HepG2 (cell line): ENCODE measurements around the gene LDB3. TPM values are rescaled to one million over a fixed set of nuclear protein-coding genes. Genes with fewer than 3 reads are reported as not detected.

Experiments used
- FIP1L1 ChIP-seq: fragments of 200-400 bp; formaldehyde crosslinking; IDR thresholded peaks from 2 replicates; pipeline ENCODE4 v1.6.1; 2018; ENCODE audit warnings: low read depth, mild to moderate bottlenecking, low read length, moderate library complexity, borderline replicate concordance; ENCODE audit not compliant: insufficient read depth
- MLLT10 ChIP-seq: sonication (generic); formaldehyde crosslinking; IDR thresholded peaks from 2 replicates; pipeline ENCODE4 v1.4.0; 2020; ENCODE audit warnings: missing genetic modification reagents
- ZNF335 ChIP-seq: sonication (generic); formaldehyde crosslinking; IDR thresholded peaks from 2 replicates; pipeline ENCODE4 v1.4.0; 2020; ENCODE audit warnings: missing genetic modification reagents
- ZNF670 ChIP-seq: sonication (generic); formaldehyde crosslinking; IDR thresholded peaks from 2 replicates; pipeline ENCODE4 v1.8.0; 2022; ENCODE audit warnings: mild to moderate bottlenecking, missing genetic modification reagents, borderline replicate concordance
- polyA plus RNA-seq, 8 experiments: library from polyadenylated mRNA; depleted of rRNA in 3 of 8; stranded (reverse) in 7 of 8; unstranded in 1 of 8; fragments of >200 nt; fragmentation: Illumina TruSeq in 4 of 8; extraction: Trizol in 4 of 8; gene quantifications; 2 replicates each; pipeline versions ENCODE4 v1.2.1 to v1.2.3, GENCODE V29; 2011 to 2016; ENCODE audit warnings: low read depth in 4 of 8, missing spikeins in 1 of 8, mixed read lengths in 1 of 8; ENCODE audit not compliant: insufficient read depth in 1 of 8
- total RNA-seq, 5 experiments: library from RNA; depleted of rRNA; stranded (reverse); fragments of >200 nt; fragmentation: Illumina TruSeq; extraction: Trizol; gene quantifications; 2 replicates each; pipeline ENCODE4 v1.2.3, GENCODE V29; 2016; ENCODE audit warnings: low read depth in 1 of 5
- TF ChIP-seq, protein P1 (sequence below): sonication (generic); formaldehyde crosslinking; IDR thresholded peaks from 2 replicates; pipeline ENCODE4 v1.4.0; 2020; ENCODE audit warnings: missing genetic modification reagents
- TF ChIP-seq, protein P2 (sequence below): sonication (generic); formaldehyde crosslinking; IDR thresholded peaks from 2 replicates; pipeline ENCODE4 v1.5.0; 2020; ENCODE audit warnings: mild to moderate bottlenecking, missing genetic modification reagents
- TF ChIP-seq, protein P3 (sequence below): sonication (generic); formaldehyde crosslinking; conservative IDR thresholded peaks from 2 replicates; pipeline ENCODE4 v1.4.0; 2020; ENCODE audit warnings: mild to moderate bottlenecking, missing genetic modification reagents, moderate library complexity
- TF ChIP-seq, protein P4 (sequence below): IDR thresholded peaks from 2 replicates; pipeline ENCODE4 v1.4.0; 2020; ENCODE audit warnings: mild to moderate bottlenecking, missing genetic modification reagents
- TF ChIP-seq, protein P5 (sequence below): sonication (generic); formaldehyde crosslinking; IDR thresholded peaks from 2 replicates; pipeline ENCODE4 v1.4.0; 2020; ENCODE audit warnings: missing genetic modification reagents

Gene LDB3
- total and polyA plus RNA-seq, 2 of the 13 experiments (the other 11 are each of a cell fraction or from before 2014, with no cell fraction given): not detected

DNA sequence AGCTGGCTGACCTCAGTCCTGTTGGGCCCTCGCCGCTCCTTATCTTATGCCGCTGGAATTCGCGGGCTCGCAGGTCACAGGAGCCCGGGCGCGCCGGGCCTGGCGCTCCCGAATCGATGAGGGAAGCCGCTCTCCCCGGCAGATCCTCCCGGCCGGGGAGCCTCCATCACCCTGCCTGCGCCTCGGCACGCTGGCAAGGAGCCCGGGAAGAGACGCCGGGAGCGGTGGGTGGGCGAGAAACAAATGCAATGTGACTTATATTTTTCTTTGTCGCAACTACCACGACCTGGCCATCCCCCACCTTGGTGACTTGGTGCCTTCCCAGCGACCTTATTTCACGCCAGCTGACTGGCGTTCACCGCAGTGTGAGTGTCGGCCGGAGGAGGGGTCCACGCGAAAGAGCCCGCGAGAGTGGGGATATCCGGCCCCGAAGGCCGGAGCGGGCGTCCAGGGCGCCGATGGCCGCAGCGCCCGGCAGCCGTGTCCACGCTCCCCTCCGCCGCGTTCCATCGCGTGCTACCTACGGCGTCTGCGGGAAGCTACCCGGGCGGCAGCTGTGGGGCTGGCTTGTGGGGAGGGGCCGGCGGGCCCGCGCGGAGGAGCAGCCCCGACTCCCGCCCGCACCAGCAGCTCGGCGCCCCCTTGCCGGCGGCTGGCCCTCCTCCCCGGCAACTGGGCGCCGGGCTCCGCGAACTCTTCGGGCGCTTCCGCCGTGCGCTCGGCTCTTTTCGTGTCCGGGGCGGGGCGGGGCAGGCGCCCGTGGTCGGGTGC is 87.6 kb downstream of the LDB3 start (continued):
- TF ChIP-seq FIP1L1 (no peak), ZNF670 (CRISPR knock-in tag) (0 out of 2 replicates have a peak, but pooled peaks have one; percentile 39), ZNF335 (CRISPR knock-in tag) (0 out of 2 replicates have a peak, but pooled peaks have one; percentile 33), MLLT10 (no peak)
- TF ChIP-seq, protein P1, sequence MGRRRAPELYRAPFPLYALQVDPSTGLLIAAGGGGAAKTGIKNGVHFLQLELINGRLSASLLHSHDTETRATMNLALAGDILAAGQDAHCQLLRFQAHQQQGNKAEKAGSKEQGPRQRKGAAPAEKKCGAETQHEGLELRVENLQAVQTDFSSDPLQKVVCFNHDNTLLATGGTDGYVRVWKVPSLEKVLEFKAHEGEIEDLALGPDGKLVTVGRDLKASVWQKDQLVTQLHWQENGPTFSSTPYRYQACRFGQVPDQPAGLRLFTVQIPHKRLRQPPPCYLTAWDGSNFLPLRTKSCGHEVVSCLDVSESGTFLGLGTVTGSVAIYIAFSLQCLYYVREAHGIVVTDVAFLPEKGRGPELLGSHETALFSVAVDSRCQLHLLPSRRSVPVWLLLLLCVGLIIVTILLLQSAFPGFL (CRISPR knock-in tag): no peak
- TF ChIP-seq, protein P2, sequence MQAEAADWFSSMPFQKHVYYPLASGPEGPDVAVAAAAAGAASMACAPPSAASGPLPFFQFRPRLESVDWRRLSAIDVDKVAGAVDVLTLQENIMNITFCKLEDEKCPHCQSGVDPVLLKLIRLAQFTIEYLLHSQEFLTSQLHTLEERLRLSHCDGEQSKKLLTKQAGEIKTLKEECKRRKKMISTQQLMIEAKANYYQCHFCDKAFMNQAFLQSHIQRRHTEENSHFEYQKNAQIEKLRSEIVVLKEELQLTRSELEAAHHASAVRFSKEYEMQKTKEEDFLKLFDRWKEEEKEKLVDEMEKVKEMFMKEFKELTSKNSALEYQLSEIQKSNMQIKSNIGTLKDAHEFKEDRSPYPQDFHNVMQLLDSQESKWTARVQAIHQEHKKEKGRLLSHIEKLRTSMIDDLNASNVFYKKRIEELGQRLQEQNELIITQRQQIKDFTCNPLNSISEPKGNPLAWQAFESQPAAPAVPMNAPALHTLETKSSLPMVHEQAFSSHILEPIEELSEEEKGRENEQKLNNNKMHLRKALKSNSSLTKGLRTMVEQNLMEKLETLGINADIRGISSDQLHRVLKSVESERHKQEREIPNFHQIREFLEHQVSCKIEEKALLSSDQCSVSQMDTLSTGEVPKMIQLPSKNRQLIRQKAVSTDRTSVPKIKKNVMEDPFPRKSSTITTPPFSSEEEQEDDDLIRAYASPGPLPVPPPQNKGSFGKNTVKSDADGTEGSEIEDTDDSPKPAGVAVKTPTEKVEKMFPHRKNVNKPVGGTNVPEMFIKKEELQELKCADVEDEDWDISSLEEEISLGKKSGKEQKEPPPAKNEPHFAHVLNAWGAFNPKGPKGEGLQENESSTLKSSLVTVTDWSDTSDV (CRISPR knock-in tag): peak; percentile 2; the same call in 1 of the 2 replicates
- TF ChIP-seq, protein P3, sequence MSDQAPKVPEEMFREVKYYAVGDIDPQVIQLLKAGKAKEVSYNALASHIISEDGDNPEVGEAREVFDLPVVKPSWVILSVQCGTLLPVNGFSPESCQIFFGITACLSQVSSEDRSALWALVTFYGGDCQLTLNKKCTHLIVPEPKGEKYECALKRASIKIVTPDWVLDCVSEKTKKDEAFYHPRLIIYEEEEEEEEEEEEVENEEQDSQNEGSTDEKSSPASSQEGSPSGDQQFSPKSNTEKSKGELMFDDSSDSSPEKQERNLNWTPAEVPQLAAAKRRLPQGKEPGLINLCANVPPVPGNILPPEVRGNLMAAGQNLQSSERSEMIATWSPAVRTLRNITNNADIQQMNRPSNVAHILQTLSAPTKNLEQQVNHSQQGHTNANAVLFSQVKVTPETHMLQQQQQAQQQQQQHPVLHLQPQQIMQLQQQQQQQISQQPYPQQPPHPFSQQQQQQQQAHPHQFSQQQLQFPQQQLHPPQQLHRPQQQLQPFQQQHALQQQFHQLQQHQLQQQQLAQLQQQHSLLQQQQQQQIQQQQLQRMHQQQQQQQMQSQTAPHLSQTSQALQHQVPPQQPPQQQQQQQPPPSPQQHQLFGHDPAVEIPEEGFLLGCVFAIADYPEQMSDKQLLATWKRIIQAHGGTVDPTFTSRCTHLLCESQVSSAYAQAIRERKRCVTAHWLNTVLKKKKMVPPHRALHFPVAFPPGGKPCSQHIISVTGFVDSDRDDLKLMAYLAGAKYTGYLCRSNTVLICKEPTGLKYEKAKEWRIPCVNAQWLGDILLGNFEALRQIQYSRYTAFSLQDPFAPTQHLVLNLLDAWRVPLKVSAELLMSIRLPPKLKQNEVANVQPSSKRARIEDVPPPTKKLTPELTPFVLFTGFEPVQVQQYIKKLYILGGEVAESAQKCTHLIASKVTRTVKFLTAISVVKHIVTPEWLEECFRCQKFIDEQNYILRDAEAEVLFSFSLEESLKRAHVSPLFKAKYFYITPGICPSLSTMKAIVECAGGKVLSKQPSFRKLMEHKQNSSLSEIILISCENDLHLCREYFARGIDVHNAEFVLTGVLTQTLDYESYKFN: 0 out of 2 replicates have a peak, but pooled peaks have one; percentile 33
- TF ChIP-seq, protein P4, sequence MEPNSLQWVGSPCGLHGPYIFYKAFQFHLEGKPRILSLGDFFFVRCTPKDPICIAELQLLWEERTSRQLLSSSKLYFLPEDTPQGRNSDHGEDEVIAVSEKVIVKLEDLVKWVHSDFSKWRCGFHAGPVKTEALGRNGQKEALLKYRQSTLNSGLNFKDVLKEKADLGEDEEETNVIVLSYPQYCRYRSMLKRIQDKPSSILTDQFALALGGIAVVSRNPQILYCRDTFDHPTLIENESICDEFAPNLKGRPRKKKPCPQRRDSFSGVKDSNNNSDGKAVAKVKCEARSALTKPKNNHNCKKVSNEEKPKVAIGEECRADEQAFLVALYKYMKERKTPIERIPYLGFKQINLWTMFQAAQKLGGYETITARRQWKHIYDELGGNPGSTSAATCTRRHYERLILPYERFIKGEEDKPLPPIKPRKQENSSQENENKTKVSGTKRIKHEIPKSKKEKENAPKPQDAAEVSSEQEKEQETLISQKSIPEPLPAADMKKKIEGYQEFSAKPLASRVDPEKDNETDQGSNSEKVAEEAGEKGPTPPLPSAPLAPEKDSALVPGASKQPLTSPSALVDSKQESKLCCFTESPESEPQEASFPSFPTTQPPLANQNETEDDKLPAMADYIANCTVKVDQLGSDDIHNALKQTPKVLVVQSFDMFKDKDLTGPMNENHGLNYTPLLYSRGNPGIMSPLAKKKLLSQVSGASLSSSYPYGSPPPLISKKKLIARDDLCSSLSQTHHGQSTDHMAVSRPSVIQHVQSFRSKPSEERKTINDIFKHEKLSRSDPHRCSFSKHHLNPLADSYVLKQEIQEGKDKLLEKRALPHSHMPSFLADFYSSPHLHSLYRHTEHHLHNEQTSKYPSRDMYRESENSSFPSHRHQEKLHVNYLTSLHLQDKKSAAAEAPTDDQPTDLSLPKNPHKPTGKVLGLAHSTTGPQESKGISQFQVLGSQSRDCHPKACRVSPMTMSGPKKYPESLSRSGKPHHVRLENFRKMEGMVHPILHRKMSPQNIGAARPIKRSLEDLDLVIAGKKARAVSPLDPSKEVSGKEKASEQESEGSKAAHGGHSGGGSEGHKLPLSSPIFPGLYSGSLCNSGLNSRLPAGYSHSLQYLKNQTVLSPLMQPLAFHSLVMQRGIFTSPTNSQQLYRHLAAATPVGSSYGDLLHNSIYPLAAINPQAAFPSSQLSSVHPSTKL (CRISPR knock-in tag): peak; percentile 55
- TF ChIP-seq, protein P5, sequence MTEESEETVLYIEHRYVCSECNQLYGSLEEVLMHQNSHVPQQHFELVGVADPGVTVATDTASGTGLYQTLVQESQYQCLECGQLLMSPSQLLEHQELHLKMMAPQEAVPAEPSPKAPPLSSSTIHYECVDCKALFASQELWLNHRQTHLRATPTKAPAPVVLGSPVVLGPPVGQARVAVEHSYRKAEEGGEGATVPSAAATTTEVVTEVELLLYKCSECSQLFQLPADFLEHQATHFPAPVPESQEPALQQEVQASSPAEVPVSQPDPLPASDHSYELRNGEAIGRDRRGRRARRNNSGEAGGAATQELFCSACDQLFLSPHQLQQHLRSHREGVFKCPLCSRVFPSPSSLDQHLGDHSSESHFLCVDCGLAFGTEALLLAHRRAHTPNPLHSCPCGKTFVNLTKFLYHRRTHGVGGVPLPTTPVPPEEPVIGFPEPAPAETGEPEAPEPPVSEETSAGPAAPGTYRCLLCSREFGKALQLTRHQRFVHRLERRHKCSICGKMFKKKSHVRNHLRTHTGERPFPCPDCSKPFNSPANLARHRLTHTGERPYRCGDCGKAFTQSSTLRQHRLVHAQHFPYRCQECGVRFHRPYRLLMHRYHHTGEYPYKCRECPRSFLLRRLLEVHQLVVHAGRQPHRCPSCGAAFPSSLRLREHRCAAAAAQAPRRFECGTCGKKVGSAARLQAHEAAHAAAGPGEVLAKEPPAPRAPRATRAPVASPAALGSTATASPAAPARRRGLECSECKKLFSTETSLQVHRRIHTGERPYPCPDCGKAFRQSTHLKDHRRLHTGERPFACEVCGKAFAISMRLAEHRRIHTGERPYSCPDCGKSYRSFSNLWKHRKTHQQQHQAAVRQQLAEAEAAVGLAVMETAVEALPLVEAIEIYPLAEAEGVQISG: peak; percentile 57
